Stimulated activated CD4-positive, alpha-beta T cell treated with anti-CD3 and anti-CD28 coated beads, Interleukin-1b, Interleukin-23, amount 100 ng/mL, for 48 hours (primary cell): ENCODE data around the gene GRK5.

ENCODE experiments used
- DNase-seq: peaks from one replicate; pipeline ENCODE4 v3.0.0-alpha.2; 2020

The GRK5 gene

GRCh38 chr10:119199231-119199992 is 8.0 kb upstream of the GRK5 start:
- peak; percentile 50 for DNase-seq

DNA sequence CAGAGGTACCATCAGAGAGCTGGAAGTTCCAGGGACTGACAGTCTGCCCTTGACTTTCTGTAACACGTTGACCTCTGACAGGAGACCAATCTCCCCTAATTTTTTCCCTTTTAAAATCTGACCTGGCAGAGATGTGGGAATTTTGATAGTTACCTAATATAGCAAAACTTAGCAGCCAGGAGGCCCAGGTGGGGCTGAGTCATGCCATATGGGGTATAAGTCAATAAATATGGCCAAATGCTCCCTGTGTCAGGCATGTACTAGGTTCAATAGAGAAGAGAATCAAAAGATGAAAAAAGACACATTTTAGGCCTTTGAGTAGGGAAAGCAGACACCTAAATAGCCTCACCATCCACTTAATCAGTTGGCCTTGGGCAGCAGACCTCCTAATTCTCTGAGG is 6.1 kb upstream of the GRK5 start:
- DNase-seq = no peak

DNA sequence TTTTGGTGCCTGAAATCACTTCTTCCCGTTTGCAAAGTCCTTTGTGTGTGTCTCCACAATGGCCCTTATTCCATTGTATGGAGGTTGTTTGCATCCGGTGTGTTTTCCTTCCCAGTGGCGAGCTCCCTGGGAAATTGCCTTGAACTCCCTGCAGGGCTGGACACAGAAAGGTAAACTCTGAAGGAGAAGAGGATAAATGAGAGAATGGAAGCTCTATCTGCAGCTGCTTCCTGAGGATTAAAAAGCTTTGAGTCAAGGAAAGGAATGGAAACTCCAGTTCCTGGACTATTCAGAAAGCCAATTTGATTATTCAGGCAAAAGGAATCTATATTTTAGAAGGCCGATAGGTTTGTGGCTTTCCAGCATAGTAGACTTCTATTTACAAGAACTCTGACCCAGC is 4.4 kb upstream of the GRK5 start:
- DNase-seq = no peak

GRCh38 chr10:119205894-119206602 is 1.3 kb upstream of the GRK5 start:
- DNase-seq = peak; percentile 48

GRCh38 chr10:119206603-119207365 is 587 bp upstream of the GRK5 start:
- peak; percentile 61 for DNase-seq

- peak; percentile 51 for DNase-seq
Measured at GRCh38 chr10:119207713-119208552, 562 bp downstream of the GRK5 start.

DNA sequence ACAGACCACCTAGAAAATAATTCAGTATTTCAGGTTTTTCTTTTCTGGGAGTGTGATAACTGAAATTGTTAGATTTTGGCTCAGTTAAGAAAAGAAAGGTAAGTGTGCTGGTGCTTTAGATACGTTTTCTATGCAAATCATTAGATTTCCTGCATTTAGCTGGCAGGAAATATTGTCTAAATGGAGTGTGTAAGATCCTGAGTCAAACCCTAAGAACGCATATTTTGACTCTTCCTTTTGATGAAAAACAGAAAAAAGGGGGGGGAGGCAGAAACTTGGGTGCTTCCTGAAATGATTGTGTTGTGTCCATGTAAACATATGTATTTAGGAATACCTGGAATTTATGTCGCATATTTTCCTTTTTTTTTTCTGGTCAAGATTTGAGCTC is 1.2 kb downstream of the GRK5 start:
- no peak for DNase-seq

DNA sequence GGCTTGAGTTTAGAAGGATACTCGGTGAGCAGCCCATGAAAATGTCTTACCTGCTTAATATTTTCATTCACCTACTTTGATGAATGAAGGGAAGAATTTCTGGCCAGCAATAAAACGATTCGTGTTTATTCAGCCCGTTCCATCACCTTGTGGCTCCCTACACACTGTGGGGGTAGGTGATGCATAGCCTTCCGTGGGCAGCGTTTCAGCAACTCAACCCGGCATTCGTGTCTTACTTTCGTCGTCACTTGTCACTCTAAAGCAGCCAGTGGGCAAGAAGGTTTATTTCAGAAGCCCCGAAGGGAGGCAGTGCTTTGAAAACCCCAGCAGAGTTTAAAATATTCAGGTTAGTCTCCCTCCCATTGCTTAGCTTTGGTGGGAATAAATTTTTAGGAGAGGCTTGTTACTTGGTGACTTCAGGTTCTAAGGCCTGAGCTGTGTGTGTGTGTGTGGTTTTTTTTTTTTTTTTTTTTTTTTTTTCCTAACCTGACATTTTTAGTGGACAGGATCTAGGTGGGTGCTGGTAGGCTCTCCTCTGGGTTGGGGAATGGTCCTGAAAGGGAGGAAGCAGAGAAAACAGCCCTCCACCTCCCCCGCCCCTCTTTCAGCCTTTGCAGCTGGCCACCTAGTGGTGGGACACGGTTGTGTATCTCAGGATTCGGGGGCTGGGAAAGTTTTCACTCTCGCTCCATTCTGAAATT is 1.8 kb downstream of the GRK5 start:
- peak; percentile 74 for DNase-seq

DNA sequence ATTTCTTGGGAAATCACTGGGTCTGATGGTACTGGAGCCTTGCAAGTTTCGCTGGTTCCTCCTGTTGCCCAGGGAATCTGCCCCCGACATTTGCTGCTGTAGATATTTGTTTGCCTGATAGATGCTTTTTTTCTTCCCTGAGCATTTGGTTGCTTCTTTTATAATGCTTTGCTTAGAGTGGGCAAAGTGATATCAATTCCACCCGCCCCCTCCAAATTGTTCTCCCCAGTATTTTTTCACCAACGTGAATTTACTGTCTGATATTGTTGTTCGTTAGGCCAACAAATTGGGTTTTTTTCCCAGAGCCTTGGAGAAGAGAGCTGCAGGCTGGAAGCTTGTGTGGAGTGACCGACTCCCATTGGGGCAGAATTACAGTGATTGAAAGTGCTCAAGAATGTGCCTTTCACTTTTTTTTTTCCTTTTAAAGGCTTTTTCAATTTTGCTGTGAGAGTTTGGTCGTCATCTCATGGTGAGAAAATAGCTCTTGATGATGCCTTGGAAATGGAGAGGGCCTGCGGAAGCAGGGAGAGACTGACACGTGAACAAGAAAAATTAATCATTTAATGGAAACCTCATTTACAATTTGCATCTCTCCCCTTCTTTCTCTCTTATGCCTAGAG is 2.5 kb downstream of the GRK5 start:
- DNase-seq = no peak

GRCh38 chr10:119210633-119211032 is 3.3 kb downstream of the GRK5 start:
- DNase-seq = no peak

- no peak for DNase-seq
Measured at GRCh38 chr10:119211176-119211575, 3.8 kb downstream of the GRK5 start.

DNA sequence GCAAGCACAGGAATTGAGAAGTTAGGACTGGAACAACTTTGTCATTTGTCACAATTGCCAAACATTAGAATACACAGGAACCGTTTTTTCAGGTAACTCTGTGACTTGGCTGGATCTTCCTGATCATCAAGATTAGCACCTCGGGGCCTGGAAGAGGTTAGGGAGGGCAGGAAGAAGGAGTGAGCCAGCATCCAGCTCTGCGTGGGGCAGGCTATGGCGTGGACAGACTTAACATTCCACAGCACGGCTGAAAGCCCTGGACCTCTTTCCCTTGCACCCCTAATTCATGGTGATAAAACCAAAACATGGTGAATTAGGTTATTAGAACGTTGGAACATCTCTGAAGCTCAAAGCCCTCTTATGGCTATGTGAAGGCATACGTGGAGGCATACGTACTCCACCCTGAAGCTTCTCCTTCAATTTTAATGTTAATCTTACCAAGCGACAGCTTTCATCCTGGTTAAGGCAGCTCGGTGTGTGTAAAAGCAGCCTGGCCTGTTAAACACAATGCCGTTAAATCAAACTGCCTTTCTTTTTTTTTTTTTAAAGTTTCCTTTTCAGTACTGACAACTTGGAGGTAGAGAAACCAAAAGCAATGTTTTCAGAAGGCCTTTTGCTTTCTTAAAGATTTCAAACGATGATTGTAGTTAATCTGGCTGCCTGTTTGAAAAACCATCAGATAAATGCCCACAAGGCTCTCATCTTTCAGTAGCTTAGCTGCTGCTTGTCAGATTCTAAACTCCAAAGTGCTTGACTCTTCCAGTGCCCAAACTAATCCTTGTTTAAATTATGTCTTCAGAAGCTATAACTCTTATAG is 4.5 kb downstream of the GRK5 start:
- DNase-seq = no peak

DNA sequence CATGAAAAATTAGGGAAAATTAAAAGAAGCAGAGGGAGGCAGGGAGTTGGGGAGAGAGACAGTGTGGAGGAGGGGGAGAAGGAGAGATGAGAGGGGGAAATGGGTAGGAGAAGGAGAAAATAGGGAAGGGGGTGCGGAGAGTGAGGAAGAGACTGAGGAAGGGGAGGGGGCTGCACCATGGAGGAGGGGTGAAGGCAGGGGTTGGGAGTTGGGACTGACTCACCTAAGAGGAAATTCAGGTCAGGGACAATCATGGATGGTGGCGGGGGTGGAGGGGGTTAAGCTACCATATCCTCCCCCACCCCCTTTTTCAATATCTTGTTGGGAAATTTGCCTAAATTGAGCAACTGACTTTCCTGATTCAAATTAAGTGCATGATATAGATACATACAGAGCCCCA is 8.0 kb downstream of the GRK5 start:
- no peak for DNase-seq

GRCh38 chr10:119216127-119216526 is 8.8 kb downstream of the GRK5 start:
- no peak for DNase-seq

GRCh38 chr10:119217401-119217800 is 10.0 kb downstream of the GRK5 start:
- no peak for DNase-seq

DNA sequence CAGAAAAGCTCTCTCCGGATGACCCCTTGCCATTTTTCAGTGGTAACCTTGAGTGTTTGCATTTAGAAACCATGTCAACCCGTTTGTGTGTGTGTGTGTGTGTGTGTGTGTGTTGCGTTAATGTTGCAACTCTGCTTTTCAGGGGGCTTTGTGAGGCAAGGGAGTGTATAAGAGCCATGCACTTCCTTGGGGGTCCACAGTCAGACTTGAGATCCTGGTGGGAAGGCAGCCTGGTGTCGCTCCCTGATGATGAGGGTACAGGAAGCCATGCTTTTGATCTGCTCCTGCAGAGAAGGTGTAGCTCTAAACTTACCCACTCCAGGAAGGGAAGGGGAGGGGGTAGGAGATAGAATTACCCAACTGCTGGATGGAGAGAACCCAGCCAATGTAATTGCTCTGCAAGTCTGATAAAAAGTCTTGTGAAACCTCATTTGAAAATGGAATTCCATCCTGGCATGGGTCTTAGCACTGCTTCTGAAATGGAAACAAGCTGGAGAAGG is 10.7 kb downstream of the GRK5 start:
- DNase-seq = no peak

GRCh38 chr10:119219871-119220270 is 12.5 kb downstream of the GRK5 start:
- no peak for DNase-seq

GRCh38 chr10:119221201-119221600 is 13.8 kb downstream of the GRK5 start:
- no peak for DNase-seq

DNA sequence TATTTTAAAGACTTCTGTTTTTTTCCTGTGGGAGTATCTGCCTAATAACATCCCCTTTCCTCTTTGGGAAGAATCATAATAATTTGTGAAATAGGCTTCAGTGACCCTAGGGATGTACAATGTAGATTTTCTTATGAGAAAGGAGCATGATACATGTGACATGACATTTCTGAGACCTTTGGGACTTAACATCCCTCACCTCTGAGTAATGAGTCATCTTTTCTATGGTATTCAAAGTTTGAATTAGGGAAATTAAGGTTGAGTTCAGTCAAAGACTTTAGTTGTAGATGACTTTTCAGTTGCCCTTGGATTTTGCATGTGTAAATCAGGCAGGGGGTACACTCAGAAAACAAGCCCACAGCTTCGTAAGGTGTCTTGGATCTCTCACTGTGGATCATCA is 14.3 kb downstream of the GRK5 start:
- DNase-seq = no peak

DNA sequence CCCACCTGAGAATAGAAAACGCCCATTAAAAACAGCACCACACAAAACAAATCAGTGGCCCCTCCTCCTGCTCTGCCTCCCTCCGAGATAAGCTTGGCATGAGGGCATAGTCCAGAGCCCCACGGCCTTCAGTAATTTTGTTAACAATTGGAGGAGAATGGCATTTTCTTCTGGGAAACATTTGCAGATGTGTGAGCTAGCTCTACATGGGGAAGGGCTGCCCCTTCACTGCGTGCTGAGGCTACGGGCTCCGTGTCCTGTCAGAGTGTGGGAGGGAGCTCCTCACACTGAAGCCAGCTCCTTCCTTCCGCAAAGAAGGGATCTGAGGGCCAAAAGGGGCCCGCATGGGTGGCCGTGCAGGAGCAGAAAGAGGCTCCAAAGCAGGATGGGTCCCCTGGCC is 15.2 kb downstream of the GRK5 start:
- no peak for DNase-seq

DNA sequence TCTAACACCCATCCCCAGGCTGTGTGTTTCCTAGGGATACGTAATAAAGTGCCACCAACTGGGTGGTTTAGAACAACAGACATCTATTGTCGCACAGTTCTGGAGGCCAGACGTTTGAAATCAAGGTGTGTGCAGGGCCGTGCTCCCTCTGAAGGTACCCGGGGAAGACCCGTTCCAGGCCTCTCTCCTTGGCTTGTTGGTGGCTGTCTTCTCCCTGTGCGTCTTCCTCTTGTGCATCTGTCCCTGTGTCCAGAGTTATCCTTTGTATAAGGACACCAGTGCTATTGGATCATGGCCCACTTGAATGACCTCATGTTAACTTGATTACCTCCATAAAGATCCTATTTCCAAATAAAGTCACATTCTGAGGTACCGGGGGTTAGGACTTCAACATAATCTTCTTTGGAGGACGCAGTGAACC is 15.6 kb downstream of the GRK5 start:
- DNase-seq = no peak
